ENCODE measurements around the gene D2HGDH. TPM values are rescaled to one million over a fixed set of nuclear protein-coding genes. Genes with fewer than 3 reads are reported as not detected.
"Not testable (repeated sequence)": the region's sequence is repeated elsewhere in the genome, so short reads cannot be mapped to it uniquely, and the experiment has no call there.

Gene D2HGDH
- total and polyA plus RNA-seq, 8 donors: 14.9 to 116 (median 25.6) TPM

DNA sequence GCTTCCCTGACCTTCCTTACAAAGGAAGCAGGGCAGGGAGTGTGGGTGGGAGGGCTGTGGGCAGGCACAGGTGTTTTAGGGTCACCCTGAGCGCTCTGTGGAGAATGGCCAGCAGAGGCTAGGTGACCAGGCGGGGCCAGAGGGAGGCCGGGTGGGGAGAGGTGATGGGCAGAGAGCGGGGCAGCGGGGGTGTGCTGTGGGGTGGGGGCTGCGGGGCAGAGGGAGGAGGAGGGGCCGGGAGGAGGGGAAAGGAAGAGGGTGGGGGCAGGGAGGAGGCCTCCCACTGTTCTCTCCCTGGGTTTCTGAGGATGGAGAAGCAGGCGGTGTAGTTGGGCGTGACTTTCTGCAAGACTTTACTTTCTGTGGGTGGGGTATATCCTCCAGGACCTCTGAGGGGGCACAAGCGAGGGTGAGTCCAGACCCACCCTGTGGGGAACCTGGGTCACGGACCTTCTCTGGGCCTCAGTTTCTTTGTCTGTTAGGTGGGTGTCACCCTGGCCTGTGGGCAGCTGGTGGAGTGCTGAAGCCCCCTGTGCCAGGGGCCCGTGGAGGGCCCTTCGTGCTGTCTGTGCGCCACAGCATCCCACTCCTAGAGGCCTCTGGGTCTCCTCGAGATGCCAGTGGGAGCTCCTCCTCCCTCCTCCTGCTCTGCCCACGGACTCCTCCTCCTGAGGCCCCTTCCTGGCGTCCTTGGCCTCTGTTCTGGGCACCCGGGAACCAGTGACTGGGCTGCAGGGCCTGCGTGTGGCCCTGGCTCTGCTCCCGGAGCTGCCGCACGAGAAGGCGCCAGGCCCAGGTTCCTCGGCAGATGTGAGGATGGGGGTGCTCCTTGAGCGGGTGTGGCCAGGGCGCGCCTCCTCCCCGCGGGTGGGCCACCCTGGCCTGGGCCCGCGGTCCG, 68.2 kb downstream of the D2HGDH start:
- TF ChIP-seq, protein P1, sequence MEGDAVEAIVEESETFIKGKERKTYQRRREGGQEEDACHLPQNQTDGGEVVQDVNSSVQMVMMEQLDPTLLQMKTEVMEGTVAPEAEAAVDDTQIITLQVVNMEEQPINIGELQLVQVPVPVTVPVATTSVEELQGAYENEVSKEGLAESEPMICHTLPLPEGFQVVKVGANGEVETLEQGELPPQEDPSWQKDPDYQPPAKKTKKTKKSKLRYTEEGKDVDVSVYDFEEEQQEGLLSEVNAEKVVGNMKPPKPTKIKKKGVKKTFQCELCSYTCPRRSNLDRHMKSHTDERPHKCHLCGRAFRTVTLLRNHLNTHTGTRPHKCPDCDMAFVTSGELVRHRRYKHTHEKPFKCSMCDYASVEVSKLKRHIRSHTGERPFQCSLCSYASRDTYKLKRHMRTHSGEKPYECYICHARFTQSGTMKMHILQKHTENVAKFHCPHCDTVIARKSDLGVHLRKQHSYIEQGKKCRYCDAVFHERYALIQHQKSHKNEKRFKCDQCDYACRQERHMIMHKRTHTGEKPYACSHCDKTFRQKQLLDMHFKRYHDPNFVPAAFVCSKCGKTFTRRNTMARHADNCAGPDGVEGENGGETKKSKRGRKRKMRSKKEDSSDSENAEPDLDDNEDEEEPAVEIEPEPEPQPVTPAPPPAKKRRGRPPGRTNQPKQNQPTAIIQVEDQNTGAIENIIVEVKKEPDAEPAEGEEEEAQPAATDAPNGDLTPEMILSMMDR (IDR thresholded peaks at IDR 0.05): no peak
- intact Hi-C loops (cut with DNase I): no loop called here
- Histone ChIP-seq H3K9me3 (no peaks in the 10 kb centered on the region), H3K4me3 (peak overlapping the region in 2 of 4 donors; percentile 29 to 51), H3K27me3 (peaks cover 0 to 12% (median 5%) of the 10 kb centered on the region in 4 donors), H3K27ac (no peak overlapping the region), H3K36me3 (no peaks in the 10 kb centered on the region), H3K4me1 (peaks cover 0 to 7% (median 3%) of the 10 kb centered on the region in 3 donors)
- WGBS, 2 donors: 42 to 52% methylated on average over 24 to 32 of the region's 32 CpGs
- DNase-seq (peak in 4 of 6 donors; percentile 9 to 57 (median 34)), FAIRE-seq (no peak), ATAC-seq (peak in 1 of 4 donors; percentile 11)

DNA sequence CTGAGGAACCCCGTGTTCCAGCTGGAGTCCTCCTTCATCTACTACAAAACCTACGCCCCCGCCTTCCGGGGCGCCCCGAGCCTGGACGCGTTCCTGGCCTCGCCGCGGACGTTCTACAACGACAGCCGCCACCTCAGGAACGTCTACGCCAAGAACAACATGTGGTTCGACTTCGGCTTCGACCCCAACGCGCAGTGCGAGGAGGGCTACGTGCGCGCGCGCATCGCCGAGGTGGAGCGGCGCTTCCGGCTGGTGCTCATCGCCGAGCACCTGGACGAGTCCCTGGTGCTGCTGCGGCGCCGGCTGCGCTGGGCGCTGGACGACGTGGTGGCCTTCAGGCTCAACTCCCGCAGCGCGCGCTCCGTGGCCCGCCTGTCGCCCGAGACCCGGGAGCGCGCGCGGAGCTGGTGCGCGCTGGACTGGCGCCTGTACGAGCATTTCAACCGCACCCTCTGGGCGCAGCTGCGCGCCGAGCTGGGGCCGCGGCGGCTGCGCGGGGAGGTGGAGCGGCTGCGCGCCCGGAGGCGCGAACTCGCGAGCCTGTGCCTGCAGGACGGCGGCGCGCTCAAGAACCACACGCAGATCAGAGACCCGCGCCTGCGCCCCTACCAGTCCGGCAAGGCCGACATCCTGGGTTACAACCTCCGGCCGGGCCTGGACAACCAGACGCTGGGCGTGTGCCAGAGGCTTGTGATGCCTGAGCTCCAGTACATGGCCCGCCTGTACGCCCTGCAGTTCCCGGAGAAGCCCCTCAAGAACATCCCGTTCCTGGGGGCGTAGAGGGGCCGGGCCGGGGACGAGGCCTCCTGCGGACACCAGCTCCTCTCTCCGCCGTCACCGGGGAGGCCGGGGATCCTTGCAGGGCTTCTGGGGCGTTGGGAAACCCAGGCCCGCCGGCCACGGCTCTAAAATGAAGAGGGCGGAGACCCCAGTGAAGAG, 69.2 kb downstream of the D2HGDH start:
- DNase-seq (peak in 5 of 6 donors; percentile 14 to 84 (median 58)), FAIRE-seq (no peak), ATAC-seq (peak; percentile 59 to 75 (median 68))
- Histone ChIP-seq H3K9me3 (no peaks in the 10 kb centered on the region), H3K27me3 (peaks cover 0 to 12% (median 5%) of the 10 kb centered on the region in 4 donors), H3K4me3 (peak overlapping the region; percentile 1 to 51 (median 28)), H3K27ac (no peak overlapping the region), H3K36me3 (no peaks in the 10 kb centered on the region), H3K4me1 (peaks cover 0 to 7% (median 3%) of the 10 kb centered on the region in 3 donors)
- whole genome bisulfite sequencing, 2 donors: 3 to 4% methylated on average over 87 to 109 of the region's 109 CpGs
- intact Hi-C loops (cut with DNase I): no loop called here
- TF ChIP-seq, protein P1 (IDR thresholded peaks at IDR 0.05): no peak

DNA sequence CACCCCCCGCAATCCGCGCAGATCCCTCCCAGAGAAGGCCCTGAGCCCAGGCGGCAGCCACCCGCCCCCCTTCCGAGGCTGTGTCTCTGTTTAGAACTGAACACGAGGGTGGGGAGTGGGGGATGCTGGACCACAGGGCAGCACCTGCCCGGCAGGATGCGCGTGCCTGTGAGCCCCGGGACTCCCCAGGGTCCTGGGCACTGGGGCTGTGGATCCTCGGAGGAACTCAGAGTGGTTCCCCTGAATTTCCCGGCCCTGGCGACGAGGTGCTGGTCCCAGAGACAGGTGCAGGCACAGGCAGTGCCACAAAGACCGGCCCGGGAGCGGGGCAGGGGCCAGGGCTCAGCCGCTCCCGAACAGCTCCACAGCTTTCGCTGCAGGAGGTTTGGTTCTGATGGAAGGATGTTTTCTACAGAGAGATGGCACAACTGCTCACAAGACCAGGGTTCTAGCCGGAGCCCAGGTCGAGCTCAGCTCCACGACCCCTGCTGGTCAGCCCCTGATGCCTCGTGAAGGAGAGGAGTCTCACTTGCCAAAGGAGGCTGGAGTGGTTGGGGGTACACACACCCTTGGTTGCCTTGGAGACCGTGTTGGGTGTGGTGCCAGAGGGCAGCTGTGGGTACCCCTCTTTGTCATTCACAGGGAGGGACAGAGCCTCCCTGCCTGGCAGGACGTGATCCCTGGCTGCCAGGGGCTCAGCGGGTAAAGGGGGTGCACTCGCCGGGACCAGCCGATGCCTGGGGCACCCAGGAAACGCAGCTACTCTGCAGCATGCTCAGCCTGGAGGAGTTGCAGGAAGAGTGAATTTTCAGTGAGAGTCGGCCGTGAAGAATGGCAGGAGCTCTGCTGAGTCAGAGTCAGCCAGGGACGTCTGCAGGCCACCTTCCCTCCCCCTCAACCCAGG, 70.1 kb downstream of the D2HGDH start:
- DNase-seq: peak in 4 of 6 donors; percentile 10 to 69 (median 41)

DNA sequence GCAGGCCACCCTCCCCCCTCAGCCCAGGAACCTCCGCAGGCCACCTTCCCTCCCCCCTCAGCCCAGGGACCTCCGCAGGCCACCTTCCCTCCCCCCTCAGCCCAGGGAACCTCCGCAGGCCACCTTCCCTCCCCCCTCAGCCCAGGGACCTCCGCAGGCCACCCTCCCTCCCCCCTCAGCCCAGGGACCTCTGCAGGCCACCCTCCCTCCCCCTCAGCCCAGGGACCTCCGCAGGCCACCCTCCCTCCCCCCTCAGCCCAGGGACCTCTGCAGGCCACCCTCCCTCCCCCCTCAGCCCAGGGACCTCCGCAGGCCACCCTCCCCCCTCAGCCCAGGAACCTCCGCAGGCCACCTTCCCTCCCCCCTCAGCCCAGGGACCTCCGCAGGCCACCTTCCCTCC, 71.8 kb downstream of the D2HGDH start:
- H3K4me3 ChIP-seq; DNase-seq; H3K4me1 ChIP-seq; H3K36me3 ChIP-seq; ATAC-seq; FAIRE-seq; intact Hi-C loops (cut with DNase I); H3K27ac ChIP-seq; H3K9me3 ChIP-seq: not testable (repeated sequence)
- WGBS, 2 donors: 18% methylated on average over 3 of the region's 8 CpGs; no CpG with 5 or more reads in 1 of the 2 donors
- peaks cover 0 to 12% (median 5%) of the 10 kb centered on the region in 4 donors for H3K27me3 ChIP-seq

More for the DNA sequence above, 70.1 kb downstream of the D2HGDH start:
- no peak for FAIRE-seq
- peak overlapping the region in 2 of 4 donors; percentile 29 to 51 for H3K4me3 ChIP-seq
- H3K27ac ChIP-seq: no peak overlapping the region
- TF ChIP-seq, protein P1 (IDR thresholded peaks at IDR 0.05): no peak
- no peaks in the 10 kb centered on the region for H3K36me3 ChIP-seq
- H3K27me3 ChIP-seq: peaks cover 0 to 12% (median 5%) of the 10 kb centered on the region in 4 donors
- ATAC-seq: peak in 3 of 4 donors; percentile 11 to 18 (median 15)
- WGBS, 2 donors: 17 to 22% methylated on average over 34 to 35 of the region's 35 CpGs
- intact Hi-C loops (cut with DNase I): no loop called here
- H3K9me3 ChIP-seq: no peaks in the 10 kb centered on the region
- peaks cover 0 to 7% (median 3%) of the 10 kb centered on the region in 3 donors for H3K4me1 ChIP-seq

All from pancreas (tissue), 10 donors.